GM12891 (cell line): ENCODE results near the gene TMEM179.

Experiments used
- POLR2A ChIP-seq: IDR thresholded peaks from 2 replicates; pipeline ENCODE4 v1.6.1; 2011; ENCODE audit warnings: low read depth, low read length, control low read depth
- TAF1 ChIP-seq: IDR thresholded peaks from 2 replicates; pipeline ENCODE4 v1.6.1; 2011; ENCODE audit warnings: low read depth, low read length, control low read depth

DNA sequence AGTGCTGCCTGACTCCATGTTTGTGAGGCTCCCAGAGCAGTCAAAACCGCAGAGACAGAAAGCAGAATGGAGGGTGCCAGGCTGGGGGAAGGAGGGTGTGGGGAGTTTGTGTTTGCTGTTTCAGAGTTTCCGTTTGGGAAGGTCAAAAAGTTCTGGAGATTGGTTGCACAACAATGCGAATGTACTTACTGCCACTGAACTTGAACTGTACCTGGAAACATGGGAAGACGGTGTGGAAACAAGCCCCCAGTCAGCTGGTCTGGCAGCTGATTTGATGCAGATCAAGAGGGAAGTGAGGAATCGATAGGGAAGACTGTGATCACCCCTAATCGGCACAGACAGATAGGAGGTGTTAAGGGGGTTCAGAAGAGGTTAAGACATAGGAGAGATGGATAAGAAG, 49.5 kb upstream of the TMEM179 start:
- TF ChIP-seq POLR2A (no peak), TAF1 (no peak)
